ENCODE results near the gene ABHD18.

GRCh38 chr4:127916512-127916911 lies 48.7 kb upstream of the ABHD18 start:
- TF ChIP-seq POLR2A (IDR thresholded peaks at IDR 0.05) (no peak), POLR2AphosphoS5 (IDR thresholded peaks at IDR 0.05) (no peak)
- TF ChIP-seq, protein P1, sequence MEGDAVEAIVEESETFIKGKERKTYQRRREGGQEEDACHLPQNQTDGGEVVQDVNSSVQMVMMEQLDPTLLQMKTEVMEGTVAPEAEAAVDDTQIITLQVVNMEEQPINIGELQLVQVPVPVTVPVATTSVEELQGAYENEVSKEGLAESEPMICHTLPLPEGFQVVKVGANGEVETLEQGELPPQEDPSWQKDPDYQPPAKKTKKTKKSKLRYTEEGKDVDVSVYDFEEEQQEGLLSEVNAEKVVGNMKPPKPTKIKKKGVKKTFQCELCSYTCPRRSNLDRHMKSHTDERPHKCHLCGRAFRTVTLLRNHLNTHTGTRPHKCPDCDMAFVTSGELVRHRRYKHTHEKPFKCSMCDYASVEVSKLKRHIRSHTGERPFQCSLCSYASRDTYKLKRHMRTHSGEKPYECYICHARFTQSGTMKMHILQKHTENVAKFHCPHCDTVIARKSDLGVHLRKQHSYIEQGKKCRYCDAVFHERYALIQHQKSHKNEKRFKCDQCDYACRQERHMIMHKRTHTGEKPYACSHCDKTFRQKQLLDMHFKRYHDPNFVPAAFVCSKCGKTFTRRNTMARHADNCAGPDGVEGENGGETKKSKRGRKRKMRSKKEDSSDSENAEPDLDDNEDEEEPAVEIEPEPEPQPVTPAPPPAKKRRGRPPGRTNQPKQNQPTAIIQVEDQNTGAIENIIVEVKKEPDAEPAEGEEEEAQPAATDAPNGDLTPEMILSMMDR (IDR thresholded peaks at IDR 0.05), result no peak
